Measurements from ENCODE around the gene PPP1R26.
A peak's percentile ranks its signal among the peaks of the same experiment; 100 is the strongest.

Gene PPP1R26

DNA sequence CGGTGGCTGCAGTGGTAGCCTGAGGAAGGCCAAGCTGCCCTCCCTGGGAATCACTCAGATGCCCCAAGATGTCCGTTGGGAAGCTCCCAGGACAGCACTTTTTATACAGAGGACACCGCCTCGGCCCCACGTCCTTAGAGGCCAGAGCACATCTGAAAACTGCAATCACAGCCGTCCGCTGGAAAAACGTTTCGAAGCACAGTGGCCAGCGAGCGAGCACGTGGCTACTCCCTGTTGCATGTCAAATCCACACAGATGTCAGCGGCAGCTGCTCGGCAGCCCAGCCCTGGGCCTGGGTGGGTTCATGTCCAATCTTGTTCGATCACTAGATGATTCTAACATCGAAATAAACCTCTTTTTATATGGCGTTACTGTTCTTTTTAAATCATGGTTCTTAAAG, 8.9 kb downstream of the PPP1R26 start:
- DNase-seq: no peak

DNA sequence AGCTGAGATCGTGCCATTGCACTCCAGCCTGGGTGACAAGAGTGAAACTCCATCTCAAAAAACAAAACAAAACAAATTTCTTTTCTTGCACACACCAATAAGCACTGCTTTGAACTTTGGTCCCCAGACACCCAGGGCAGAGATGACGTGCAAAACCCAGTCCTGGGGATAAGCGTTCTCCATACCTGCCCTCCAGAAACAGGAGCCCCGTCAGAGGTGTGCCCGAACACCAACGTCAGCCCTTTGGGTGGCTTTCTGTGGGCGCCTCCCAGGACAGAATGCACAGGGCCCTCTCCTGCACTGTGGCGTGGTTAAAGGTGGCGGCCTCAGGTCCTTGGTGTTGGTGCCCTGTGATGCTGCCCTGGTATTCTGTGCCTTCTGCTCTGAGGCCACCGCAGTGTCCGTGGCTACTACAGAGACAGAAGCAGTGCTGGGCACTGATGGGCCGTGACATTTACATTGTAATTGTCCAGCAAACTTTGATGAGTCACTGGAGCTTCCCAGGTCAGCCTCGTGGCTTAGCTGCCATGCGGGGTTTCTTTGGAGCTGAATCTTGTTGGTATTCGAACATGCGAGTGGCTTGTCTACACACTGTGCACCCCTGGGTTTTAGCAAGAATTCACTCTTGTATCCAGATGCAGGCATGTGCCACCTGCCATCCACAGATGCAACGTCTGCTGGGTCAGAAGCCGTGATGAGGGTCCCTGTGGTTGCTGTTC, 9.8 kb downstream of the PPP1R26 start:
- DNase-seq: no peak

DNA sequence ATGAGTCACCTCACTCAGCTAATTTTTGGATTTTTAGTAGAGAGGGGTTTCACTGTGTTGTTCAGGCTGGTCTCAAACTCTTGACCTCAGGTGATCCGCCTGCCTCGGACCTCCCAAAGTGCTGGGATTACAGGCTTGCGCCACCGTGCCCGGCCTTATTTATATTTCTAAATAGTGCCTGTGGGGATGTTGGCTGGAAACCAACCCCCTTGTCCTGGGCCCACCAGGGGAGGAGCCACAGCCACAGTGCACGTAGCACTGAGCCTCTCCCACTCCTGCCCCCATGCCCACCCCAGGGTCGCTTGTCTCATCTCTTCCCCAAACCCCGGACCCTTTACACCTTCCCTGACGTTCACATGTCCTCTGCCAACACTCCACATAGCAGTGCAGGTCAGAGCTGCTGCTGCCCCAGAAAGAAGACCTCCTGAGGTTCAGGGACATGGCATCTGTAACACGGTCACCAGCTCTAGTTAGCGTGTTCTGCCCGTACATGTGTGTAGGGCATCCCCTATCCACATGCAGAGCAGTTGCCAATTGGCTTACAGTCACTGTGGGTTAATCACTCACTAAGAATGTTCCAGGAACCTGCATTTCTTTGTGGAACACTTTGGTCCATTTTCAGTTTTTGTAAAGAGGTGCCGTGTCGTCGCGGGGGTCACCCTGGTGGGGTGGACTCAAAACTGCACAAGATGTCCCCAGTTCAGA, 10.7 kb downstream of the PPP1R26 start:
- no peak for DNase-seq

DNA sequence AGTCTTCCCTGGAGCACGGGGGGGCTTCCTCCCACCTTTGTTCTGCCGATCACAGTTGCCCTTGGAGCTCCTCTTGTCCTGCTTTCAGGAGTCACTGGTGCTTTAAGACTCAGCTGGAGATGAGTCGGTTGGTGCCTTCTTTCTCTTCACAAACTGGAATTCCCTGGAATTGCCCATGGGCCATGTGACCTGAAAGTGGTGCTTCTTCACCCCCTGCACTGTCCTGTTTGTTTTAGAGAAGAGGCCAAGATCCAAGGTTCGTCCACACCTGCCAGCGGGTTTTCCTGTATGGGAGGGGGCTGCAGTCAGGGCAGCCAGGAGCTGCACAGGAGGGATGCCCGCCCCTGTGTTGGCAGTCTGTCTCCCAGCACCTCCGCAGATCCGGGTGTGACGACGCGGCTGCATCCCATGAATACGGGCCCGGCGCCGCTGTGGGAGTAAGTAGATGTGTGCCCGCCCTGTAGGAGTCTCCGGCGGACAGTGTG, 11.4 kb downstream of the PPP1R26 start:
- no peak for DNase-seq

DNA sequence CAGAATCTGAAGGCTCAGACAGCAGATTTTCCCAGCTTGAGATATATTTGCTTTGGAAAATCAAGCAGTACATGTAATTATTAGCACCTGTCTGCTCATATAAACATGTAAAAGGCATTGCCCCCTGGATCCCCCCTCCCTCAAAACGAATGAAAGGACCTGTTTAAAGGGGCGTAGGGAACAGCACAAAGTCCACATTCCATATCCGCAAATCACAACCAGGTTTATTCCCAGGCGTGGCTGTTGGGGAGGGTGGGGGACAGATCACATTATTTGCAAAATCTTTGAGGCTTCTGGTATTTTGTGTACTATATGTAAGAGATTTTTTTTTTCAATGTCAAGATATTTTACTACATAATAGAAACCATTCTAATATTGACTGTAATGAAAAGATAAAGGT, 12.2 kb downstream of the PPP1R26 start:
- DNase-seq: no peak

DNA sequence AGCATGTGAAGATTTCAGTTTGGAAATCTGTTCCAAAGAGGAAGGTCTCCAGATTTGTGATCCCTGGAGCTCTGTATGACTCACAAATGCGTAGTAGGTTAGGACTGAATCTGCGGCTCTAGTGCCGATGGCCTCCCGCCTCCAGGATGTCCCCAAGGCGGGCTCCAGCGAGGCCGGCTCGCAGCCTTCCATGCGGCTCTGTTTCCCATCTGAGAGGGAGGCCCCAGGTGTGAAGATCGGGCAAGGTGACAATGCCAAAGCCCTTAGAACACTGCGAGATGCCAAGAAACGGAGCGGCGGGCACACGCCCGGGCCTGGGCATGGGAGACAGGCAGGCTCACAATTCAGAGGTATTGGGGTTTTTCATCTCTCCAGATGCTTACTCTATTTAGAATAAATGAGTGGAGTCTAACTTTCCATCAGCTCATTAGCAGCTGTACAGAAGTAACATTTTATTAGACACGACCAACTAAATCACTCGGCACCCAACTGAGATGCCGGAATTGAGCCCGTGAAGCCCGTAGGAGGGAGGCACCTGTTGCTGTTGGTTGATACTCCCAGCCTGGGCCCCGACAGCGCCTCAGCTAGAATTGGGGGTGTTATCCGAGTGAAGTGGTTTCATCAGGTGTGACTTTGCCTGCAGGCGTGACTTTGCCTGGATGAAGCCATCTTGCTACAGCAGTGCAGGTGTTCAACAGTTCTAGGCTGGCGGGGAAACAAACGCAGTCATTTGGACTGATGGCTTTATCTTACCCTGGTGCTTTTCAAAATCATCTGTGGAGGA, 13.5 kb downstream of the PPP1R26 start:
- no peak for DNase-seq

DNA sequence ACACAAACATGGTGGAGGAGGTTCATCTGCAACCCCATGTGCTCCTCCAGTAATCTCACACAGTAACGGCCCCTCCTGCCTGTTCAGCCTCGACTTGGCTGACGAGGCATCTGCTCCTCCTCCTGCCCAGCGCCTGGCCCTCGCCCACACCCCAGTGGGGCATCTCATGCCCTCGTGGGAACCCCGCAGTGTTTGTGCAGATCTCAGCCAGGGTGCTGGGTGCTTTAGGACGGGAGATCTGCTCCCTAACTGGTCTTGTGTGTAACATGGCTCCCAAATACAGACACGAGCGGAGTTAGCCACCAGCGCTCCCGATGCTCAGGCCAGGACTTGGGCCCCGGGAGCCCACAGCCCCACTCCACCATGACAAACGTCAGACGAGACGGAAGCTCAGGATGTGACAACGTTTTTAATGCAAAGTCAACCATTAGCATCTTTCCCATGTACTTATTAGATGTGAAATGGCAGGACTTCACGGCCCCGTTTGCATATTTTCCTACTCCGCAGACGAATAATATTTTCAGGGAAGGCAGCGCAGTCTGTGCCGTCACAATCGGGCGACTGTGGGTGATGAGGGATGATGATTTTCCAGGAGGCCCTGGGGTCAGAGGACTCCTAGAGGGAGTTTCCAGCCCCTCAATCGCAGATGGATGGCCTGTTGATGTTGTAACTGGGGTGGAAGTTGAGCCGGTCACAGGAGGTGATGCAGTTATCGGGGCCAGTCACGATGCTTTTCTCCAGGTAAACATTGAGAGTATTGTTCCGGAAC, 15.4 kb downstream of the PPP1R26 start:
- no peak for DNase-seq

DNA sequence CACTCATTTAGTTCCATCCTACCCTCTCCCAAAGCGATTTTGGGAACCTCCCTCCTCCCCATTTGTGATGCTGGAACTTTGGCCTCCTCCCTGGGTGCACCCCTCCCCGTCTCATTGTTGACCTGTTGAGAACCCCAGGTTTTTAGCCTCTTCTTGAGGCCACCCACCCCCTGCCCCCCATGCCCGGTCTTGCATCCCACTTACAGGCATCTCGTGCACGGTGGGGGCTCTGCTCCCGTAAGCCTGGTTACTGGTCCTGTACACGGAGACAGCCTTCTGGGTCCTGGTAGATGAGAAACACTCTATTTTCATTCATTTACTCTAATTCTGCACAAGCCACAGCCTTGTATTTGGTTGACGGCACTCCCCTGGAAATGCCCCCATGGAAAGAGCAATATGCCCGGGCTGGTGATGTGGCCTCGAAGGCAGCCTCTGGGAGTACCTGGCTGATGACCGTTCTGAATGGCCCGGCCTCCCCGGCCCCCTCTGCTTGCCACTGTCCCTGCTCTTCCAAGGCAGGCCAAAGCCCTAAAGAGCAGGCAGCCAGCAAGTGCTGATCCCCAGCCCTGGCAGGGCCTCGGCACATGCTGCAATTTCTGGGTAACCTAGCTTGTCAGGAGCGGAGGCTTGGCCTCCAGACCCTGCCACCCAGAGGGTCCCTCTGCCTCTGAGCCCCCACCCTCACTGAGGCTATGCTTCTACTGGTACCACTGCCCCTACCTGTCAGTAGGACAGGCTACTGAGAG, 19.0 kb downstream of the PPP1R26 start:
- no peak for DNase-seq

DNA sequence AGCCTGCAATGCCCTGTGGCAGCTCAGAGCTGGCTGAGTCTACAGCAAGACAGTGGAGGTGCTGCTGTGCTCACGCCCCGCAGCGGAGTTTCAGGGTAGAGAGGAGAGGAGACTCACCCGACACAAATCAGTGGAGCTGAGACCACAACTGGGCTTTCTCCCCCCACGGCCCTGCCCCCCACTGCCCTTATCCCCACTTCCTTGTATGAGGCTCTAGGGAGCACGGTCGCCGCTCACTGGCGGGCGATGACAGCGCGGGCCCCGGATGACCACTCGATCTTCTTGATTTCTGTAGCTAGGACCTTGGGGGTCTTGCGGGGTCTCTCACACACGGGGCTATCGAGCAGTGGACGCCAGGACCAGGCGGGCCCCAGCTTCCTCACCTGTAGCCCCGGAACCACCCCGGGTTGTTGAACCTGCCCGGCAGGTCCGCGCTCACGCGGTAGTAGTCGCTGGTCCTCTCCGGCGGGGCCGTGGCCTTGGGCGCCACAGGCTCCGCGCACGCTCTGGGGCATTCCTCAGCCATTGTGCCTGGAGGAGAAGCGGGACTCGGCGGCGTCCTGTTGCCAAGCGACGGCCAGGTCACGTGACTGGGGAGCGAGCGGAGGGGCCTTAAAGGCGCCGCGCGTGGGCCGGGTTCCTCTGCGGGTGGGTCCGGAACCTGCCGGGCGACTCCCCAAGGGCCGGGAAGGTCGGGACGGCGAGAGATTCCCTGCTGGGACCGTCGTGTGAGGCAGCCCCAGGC, 19.9 kb downstream of the PPP1R26 start:
- DNase-seq: peak; percentile 93

DNA sequence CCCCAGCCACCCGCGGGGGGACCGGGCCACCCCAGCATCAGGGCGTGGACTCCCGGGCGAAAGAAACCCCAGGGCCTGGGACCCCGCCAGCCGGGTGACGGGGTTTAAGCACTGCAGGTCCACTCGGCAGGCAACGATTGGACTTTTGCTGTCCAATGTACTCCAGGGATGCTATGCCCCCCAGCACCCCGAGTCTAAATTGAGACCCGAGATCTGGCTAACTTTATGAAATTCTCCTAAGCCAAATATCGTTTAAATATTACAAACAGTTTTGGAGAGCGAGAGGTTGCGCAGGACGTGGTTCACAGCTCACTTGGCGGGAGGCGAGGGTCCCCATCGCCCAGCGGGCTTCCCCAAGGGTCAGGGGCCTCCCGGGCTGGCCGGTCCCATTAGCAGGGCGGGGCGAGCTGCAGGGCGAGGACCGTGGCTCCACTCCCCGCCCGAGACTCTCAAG, 20.5 kb downstream of the PPP1R26 start:
- no peak for DNase-seq

DNA sequence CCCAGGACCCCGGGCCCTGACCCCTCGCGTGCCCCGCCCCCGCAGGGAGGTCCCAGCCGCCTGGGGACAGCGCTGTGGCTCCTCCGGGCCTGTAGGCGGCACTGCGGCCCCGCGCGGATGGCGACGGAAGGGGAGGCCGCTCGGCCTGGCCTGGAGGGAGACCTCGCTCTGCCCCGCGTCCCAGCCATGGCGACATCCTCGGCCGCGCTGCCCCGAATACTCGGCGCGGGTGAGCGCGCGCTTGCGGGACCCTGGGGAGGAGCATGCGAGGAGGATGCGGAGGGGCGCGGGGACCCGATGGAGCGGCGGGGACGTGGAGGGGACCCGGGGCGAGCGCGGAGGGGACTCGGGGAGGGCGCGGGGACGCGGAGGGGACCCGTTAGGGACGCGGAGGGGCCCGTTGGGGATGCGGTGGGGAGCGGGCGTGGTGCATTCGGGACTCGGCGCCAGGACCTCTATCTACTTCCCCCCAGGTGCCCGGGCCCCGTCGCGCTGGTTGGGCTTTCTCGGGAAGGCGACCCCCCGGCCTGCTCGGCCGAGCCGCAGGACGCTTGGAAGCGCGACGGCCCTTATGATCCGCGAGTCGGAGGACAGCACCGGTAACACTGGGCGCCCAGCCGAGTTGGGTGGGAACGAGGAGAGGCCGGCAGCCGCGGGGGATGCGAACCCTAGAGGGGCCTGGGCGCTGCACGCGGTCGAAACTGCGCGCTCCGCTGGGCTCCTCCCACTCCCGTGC, 21.1 kb downstream of the PPP1R26 start, which contains the start of gene MRPS2:
TSS of gene MRPS2 (plus strand) at position 158 of the 736 bp plus-strand sequence. CDS start at position 187, 29 bp downstream.
- peak; percentile 92 for DNase-seq

DNA sequence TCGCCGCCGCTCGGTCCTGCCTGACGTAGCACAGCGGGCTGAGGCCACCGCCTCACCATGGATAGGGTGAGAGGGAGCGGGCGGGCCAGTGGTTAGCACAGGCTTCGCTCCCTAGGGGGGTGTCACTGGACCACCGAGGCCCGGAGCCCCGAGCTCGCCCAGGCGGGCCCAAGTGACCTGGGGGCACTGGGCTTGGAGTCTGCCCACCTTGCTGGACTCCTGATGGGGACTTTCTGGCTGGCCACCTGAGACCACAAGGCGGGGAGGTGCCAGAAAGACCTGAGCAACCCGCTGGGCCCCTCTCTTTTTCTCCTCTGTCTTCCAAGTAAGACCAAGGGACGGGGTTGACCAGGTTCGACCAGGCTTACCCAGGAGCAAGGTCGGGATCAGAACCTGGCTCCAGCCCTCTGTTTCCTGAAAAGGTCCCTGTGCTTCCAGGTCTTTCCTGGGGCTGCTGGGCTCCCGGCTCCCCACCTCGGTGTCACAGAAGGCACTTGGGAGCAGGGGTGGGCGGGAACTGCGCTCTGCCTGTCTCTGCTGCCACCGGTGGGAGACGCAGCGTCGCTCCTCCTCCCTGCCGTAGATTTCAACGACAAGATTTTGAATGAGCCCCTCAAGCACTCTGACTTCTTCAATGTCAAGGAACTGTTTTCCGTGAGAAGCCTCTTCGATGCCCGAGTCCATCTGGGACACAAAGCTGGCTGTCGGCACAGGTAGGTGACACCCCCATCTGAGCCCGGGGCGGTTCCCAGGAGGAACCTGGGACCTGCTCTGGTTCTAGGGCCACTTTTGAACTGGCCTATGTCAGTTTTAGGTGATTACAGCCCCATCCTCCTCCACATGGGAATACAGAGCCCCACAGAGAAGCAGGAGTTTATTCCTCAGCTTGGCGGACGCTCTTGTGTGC, 21.9 kb downstream of the PPP1R26 start:
- no peak for DNase-seq

DNA sequence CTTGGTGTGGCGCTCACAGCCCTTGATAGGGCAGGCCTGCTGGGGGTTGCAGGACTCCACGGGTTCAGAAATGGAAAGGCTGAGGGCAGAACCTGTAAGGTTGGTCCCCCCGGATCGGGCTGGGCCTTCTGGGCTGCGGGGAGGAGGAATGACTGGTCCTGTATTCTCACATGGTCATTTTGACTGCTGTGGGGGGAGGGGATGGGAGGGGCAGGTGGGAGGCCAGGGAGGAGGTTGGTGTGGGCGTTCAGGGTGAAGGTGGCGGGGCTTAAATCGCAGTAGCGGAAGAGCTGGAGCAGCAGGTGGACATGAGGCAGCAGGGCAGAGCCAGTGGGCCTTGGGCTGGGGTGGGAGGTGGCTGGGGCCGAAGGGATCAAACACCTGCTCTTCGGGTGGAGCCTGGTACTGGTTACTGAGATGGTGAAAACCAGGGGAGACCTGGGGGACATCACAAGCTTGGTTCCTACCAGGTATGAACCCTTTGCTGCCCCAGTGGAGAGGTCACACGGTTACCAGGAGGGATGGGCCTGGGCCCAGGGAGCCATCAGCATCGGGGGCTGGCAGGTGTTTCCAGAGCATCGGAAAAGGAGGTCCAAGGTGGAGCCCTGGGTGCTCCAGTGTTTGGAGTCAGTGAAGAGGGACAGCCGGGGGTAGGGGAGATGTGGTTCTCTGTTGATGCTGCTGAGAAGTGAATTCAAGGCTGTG, 22.7 kb downstream of the PPP1R26 start:
- DNase-seq: no peak

DNA sequence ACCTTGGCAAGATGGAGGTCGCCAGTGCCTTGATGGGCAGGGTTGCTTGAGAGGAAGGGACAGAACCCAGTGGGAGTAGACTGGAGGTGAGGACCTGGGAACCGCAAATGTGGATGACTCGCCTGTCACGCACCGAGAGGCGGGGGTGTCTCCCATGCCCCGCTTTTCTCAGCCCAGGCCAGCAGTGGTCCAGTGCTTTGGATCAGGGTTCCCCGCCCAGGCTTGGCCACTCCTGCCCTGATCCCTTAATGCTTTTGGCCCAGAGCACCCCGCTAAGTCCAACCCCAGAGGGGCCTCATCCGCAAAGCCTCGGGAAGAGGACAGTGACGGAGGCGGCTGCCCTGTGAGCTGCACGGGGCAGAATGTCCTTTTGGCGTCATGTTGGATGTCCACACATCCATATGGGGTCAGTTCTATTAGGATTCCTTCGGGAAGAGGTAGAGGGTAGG, 23.3 kb downstream of the PPP1R26 start:
- DNase-seq: no peak

DNA sequence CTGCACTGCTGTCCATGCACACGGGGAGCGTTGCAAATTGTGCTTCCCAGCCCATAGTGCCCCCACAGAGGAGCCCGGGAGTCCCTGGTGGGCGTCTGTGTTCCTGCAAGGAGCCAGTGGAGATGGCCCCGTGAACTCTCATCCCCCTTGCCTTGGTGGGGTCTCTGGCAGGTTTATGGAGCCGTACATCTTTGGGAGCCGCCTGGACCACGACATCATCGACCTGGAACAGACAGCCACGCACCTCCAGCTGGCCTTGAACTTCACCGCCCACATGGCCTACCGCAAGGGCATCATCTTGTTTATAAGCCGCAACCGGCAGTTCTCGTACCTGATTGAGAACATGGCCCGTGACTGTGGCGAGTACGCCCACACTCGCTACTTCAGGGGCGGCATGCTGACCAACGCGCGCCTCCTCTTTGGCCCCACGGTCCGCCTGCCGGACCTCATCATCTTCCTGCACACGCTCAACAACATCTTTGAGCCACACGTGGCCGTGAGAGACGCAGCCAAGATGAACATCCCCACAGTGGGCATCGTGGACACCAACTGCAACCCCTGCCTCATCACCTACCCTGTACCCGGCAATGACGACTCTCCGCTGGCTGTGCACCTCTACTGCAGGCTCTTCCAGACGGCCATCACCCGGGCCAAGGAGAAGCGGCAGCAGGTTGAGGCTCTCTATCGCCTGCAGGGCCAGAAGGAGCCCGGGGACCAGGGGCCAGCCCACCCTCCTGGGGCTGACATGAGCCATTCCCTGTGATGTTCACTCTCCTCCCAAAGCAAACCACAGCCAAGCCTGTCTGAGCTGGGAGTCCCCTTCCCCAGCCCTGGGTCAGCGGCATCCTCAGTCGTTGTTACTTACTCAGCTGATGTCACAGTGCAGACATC, 24.0 kb downstream of the PPP1R26 start:
- DNase-seq: no peak

DNA sequence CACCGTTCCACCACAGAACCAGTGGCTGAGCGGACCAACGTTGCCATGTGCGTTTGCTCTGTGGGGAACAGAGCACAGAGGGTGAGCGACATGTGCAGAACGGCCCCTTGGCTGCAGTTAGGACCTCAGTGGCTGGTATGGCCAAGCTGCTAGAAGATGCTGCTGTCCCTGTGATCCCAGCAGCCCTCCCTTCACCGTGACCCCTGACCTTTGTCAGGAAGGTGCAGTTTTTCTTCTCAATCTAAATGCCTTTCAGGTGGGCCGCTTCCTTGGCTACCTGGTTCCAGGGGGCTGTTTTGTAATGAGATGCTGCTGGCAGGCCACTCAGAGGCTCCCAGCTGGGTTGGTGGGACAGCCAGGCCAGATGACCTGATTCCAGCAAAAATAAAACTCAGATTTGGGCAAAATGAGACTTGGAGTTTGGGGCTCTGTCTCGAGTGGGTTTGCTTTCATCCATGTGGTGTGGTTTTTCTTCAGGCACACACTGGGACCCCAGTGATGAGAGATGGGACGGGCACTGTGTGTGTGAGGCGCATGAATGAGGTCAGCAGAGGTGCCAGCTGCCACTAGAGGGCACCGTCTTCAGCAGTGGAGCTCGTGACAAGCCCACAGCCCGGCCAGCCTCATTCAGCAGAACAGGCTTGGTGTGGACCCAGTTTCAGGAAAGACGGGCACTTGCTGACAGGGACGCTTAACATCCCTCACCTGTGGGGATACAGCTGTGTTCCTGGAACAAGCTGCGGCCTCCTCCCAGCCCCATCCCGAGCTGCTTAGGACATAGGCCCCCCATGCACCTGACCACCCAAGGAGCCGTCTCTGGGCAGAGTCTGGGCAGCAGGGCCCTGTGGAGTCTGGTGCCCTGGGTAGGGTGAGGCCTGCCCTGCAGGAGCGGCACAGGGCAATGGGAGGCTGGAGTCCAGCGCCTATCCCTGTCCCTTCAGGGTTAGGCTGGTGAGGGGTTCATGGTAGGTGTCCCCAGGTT, 25.0 kb downstream of the PPP1R26 start:
- no peak for DNase-seq
